ENCODE results near the gene TEX50. TPM values are rescaled to one million over a fixed set of nuclear protein-coding genes. Genes with fewer than 3 reads are reported as not detected.
"Not testable (repeated sequence)": the region's sequence is repeated elsewhere in the genome, so short reads cannot be mapped to it uniquely, and the experiment has no call there.

Gene TEX50
- total RNA-seq, 1 donor = not detected

GRCh38 chr1:173682184-173682583 is 47.0 kb downstream of the TEX50 start:
- Histone ChIP-seq H3K27ac (ENCODE audit: low read depth, low read length) (no peak overlapping the region), H3K4me3 (ENCODE audit: insufficient read depth, low read length) (no peak overlapping the region), H3K79me2 (ENCODE audit: insufficient read depth, low read length) (no peaks in the 10 kb centered on the region), H3K4me1 (ENCODE audit: insufficient read depth, low read length) (no peaks in the 10 kb centered on the region), H3K9me3 (ENCODE audit: low read depth, low read length) (no peaks in the 10 kb centered on the region), H4K20me1 (ENCODE audit: insufficient read depth, low read length) (no peaks in the 10 kb centered on the region), H2AFZ (ENCODE audit: low read length) (no peak overlapping the region), H3K4me2 (ENCODE audit: insufficient read depth, low read length) (no peak overlapping the region), H3K27me3 (ENCODE audit: insufficient read depth, low read length) (no peaks in the 10 kb centered on the region), H3K36me3 (ENCODE audit: insufficient read depth, low read length) (no peaks in the 10 kb centered on the region)
- no peak for DNase-seq (ENCODE audit: insufficient read length, low spot score, missing footprints)
- TF ChIP-seq CTCF (IDR thresholded peaks at IDR 0.05; ENCODE audit: extremely low read depth, low read depth, low read length) = no peak

GRCh38 chr1:173683838-173684237 is 48.7 kb downstream of the TEX50 start:
- H3K27me3 ChIP-seq (ENCODE audit: insufficient read depth, low read length); H3K4me2 ChIP-seq (ENCODE audit: insufficient read depth, low read length); H2AFZ ChIP-seq (ENCODE audit: low read length); H3K79me2 ChIP-seq (ENCODE audit: insufficient read depth, low read length); H3K4me3 ChIP-seq (ENCODE audit: insufficient read depth, low read length); DNase-seq (ENCODE audit: insufficient read length, low spot score, missing footprints); H3K9me3 ChIP-seq (ENCODE audit: low read depth, low read length); H4K20me1 ChIP-seq (ENCODE audit: insufficient read depth, low read length); H3K36me3 ChIP-seq (ENCODE audit: insufficient read depth, low read length); H3K4me1 ChIP-seq (ENCODE audit: insufficient read depth, low read length); H3K27ac ChIP-seq (ENCODE audit: low read depth, low read length): not testable (repeated sequence)

GRCh38 chr1:173685121-173685520 is 50.0 kb downstream of the TEX50 start:
- not testable (repeated sequence) for H4K20me1 ChIP-seq (ENCODE audit: insufficient read depth, low read length); H3K4me2 ChIP-seq (ENCODE audit: insufficient read depth, low read length); H2AFZ ChIP-seq (ENCODE audit: low read length); H3K4me1 ChIP-seq (ENCODE audit: insufficient read depth, low read length); DNase-seq (ENCODE audit: insufficient read length, low spot score, missing footprints); H3K79me2 ChIP-seq (ENCODE audit: insufficient read depth, low read length); H3K27me3 ChIP-seq (ENCODE audit: insufficient read depth, low read length); H3K9me3 ChIP-seq (ENCODE audit: low read depth, low read length); H3K36me3 ChIP-seq (ENCODE audit: insufficient read depth, low read length); H3K27ac ChIP-seq (ENCODE audit: low read depth, low read length); H3K4me3 ChIP-seq (ENCODE audit: insufficient read depth, low read length)

Other genes with a start within 250 kb of the TEX50 start
- 140 and 142 TPM in 2 replicates for gene PRDX6, start 158.0 kb upstream of the TEX50 start, total RNA-seq
- not detected in 2 replicates for gene SLC9C2, start 32.3 kb upstream of the TEX50 start, total RNA-seq
- 0.72 TPM in 1 of 2 replicates, not detected in the other for gene ANKRD45, start 34.5 kb downstream of the TEX50 start, total RNA-seq
- gene KLHL20, start 79.6 kb downstream of the TEX50 start, total RNA-seq = 26.4 and 29.8 TPM in 2 replicates
- 15.6 and 17.4 TPM in 2 replicates for gene DARS2, start 189.3 kb downstream of the TEX50 start, total RNA-seq
- gene CENPL, start 189.5 kb downstream of the TEX50 start, total RNA-seq = 8.0 and 12.1 TPM in 2 replicates
- 177 and 220 TPM in 2 replicates for gene GAS5, start 232.7 kb downstream of the TEX50 start, total RNA-seq
- gene ZBTB37, start 233.0 kb downstream of the TEX50 start, total RNA-seq = 10.3 and 10.5 TPM in 2 replicates

All from osteoblast (primary cell).